WI38 (cell line): ENCODE results near the gene BLM.
"Not testable (repeated sequence)": the region's sequence is repeated elsewhere in the genome, so short reads cannot be mapped to it uniquely, and the experiment has no call there.

ENCODE experiments used
- H3K4me3 ChIP-seq: 2 replicates; pipeline ENCODE4 v1.5.1; 2011; ENCODE audit warnings: low read depth, mild to moderate bottlenecking, control low read depth, low read length
- CTCF ChIP-seq: IDR thresholded peaks from 2 replicates; pipeline ENCODE4 v1.5.1; 2012; ENCODE audit warnings: low read depth, mild to moderate bottlenecking, control low read depth, low read length

BLM gene

GRCh38 chr15:90716976-90717821 lies at the start of gene BLM:
Gene BLM (plus strand): TSS chr15:90717346. CDS start chr15:90747393, 30,047 bp downstream.
- peak within 1 kb of the TSS; percentile 72 for H3K4me3 ChIP-seq
- peak; percentile 15; the same call in 1 of the 2 replicates for TF ChIP-seq CTCF

- not testable (repeated sequence) for H3K4me3 ChIP-seq
Observed at GRCh38 chr15:90667755-90668345, 49.3 kb upstream of the BLM start.

- not testable (repeated sequence) for H3K4me3 ChIP-seq
Observed at GRCh38 chr15:90670631-90671030, 46.5 kb upstream of the BLM start.

GRCh38 chr15:90671216-90671615 lies 45.9 kb upstream of the BLM start:
- TF ChIP-seq CTCF: no peak
- no peak overlapping the region for H3K4me3 ChIP-seq

GRCh38 chr15:90673357-90673756 lies 43.8 kb upstream of the BLM start:
- not testable (repeated sequence) for H3K4me3 ChIP-seq

- no peak overlapping the region for H3K4me3 ChIP-seq
- no peak for TF ChIP-seq CTCF
Observed at GRCh38 chr15:90674476-90674875, 42.7 kb upstream of the BLM start.

- no peak overlapping the region for H3K4me3 ChIP-seq
- no peak for TF ChIP-seq CTCF
Observed at GRCh38 chr15:90675464-90675863, 41.7 kb upstream of the BLM start.

- TF ChIP-seq CTCF: no peak
- H3K4me3 ChIP-seq: no peak overlapping the region
Observed at GRCh38 chr15:90677807-90678790, 39.0 kb upstream of the BLM start.
